ENCODE results near the gene CD55.

DNA sequence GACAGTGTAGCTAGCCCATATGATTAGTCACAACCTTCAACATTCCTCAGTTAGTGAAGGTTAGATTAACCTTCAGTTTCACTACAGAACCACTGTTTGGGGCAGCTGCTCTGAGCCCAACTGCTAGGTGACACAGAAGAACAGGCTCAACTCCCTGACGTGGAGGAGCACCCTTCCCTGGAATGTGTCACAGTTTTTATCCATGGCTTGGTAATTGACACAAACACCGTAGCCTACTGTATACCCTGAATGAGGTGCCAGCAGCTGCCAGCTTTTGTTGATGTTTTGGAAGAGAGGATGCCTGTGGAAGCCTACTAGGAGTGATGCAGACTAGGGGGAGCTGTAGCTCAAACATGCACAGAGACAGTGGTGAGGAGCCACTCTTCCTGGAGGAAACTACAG lies 76.0 kb downstream of the CD55 start:
- TF ChIP-seq, protein P1, sequence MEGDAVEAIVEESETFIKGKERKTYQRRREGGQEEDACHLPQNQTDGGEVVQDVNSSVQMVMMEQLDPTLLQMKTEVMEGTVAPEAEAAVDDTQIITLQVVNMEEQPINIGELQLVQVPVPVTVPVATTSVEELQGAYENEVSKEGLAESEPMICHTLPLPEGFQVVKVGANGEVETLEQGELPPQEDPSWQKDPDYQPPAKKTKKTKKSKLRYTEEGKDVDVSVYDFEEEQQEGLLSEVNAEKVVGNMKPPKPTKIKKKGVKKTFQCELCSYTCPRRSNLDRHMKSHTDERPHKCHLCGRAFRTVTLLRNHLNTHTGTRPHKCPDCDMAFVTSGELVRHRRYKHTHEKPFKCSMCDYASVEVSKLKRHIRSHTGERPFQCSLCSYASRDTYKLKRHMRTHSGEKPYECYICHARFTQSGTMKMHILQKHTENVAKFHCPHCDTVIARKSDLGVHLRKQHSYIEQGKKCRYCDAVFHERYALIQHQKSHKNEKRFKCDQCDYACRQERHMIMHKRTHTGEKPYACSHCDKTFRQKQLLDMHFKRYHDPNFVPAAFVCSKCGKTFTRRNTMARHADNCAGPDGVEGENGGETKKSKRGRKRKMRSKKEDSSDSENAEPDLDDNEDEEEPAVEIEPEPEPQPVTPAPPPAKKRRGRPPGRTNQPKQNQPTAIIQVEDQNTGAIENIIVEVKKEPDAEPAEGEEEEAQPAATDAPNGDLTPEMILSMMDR (IDR thresholded peaks at IDR 0.05), result no peak
- no peak for TF ChIP-seq POLR2A (IDR thresholded peaks at IDR 0.05)

All from adrenal gland (tissue), 5 donors.